Hepatocyte (in vitro differentiated cells): ENCODE measurements around the gene AFAP1. TPM values are rescaled to one million over a fixed set of nuclear protein-coding genes. Genes with fewer than 3 reads are reported as not detected.

Experiments
- DNase-seq: peaks from one replicate; pipeline ENCODE4 v3.0.0-alpha.2; 2016; ENCODE audit warnings: low spot score
- H2AFZ ChIP-seq: fragments of 200-600 bp; sonication (generic); 2 replicates; pipeline ENCODE4 v1.6.0; 2016; ENCODE audit warnings: antibody characterized with exemption, mild to moderate bottlenecking
- H3K27ac ChIP-seq: fragments of 200-600 bp; sonication (generic); 2 replicates; pipeline ENCODE4 v1.5.1; 2016; ENCODE audit warnings: mild to moderate bottlenecking
- H3K27me3 ChIP-seq: fragments of 200-600 bp; sonication (generic); 2 replicates; pipeline ENCODE4 v1.6.1; 2016
- H3K36me3 ChIP-seq: fragments of 200-600 bp; sonication (generic); replicated peaks from 2 replicates; pipeline ENCODE4 v1.5.1; 2016; ENCODE audit warnings: low read depth; ENCODE audit not compliant: insufficient read depth
- H3K4me1 ChIP-seq: fragments of 200-600 bp; sonication (generic); 2 replicates; pipeline ENCODE4 v1.5.1; 2016; ENCODE audit warnings: mild to moderate bottlenecking, moderate library complexity; ENCODE audit not compliant: insufficient read depth
- H3K4me2 ChIP-seq: fragments of 200-600 bp; sonication (generic); 2 replicates; pipeline ENCODE4 v1.6.0; 2016
- H3K4me3 ChIP-seq: fragments of 200-600 bp; sonication (generic); 2 replicates; pipeline ENCODE4 v1.5.1; 2016; ENCODE audit warnings: mild to moderate bottlenecking
- H3K79me2 ChIP-seq: fragments of 200-600 bp; sonication (generic); 2 replicates; pipeline ENCODE4 v1.6.0; 2017; ENCODE audit warnings: mild to moderate bottlenecking
- H3K9me2 ChIP-seq: fragments of 200-600 bp; sonication (generic); replicated peaks from 2 replicates; pipeline ENCODE4 v1.6.0; 2017; ENCODE audit warnings: mild to moderate bottlenecking; ENCODE audit not compliant: insufficient read depth
- H3K9me3 ChIP-seq: fragments of 200-600 bp; sonication (generic); 2 replicates; pipeline ENCODE4 v1.5.1; 2016; ENCODE audit warnings: low read depth, mild to moderate bottlenecking
- H4K20me1 ChIP-seq: fragments of 200-600 bp; sonication (generic); 2 replicates; pipeline ENCODE4 v1.6.0; 2016; ENCODE audit warnings: mild to moderate bottlenecking; ENCODE audit not compliant: insufficient read depth, poor library complexity, severe bottlenecking
- EZH2 ChIP-seq: fragments of 200-600 bp; sonication (generic); IDR thresholded peaks from 2 replicates; pipeline ENCODE4 v1.6.1; 2016; ENCODE audit warnings: antibody characterized with exemption, mild to moderate bottlenecking, borderline replicate concordance
- EZH2phosphoT487 ChIP-seq: fragments of 200-600 bp; sonication (generic); IDR thresholded peaks from one replicate; pipeline ENCODE4 v1.6.1; 2018; ENCODE audit warnings: antibody characterized with exemption, mild to moderate bottlenecking, low read depth, moderate library complexity; ENCODE audit not compliant: unreplicated experiment, severe bottlenecking
- WGBS: methylation state at CpG from one replicate; pipeline ENCODE4 v1.1.6; 2016; ENCODE audit warnings: low lambda C conversion rate; ENCODE audit errors: missing lambda C conversion rate; 5-methylcytosine and 5-hydroxymethylcytosine counted together
- polyA plus RNA-seq: library from polyadenylated mRNA; unstranded; fragments of >200 nt; fragmentation: Nextera tagmentation; extraction: Ambion mirVana; gene quantifications from 2 replicates; pipeline ENCODE4 v1.2.1, GENCODE V29; 2016
- total RNA-seq: library from RNA; depleted of rRNA; stranded (reverse); fragments of >200 nt; gene quantifications from 2 replicates; pipeline ENCODE4 v1.2.3, GENCODE V29; 2014
- TF ChIP-seq, protein P1 (sequence below): fragments of 200-600 bp; sonication (generic); IDR thresholded peaks from 2 replicates; pipeline ENCODE4 v1.5.1; 2016; ENCODE audit warnings: antibody characterized with exemption, mild to moderate bottlenecking; ENCODE audit not compliant: poor library complexity

AFAP1 gene
- total and polyA plus RNA-seq, 2 experiments from 2014 or later, result 9.3 to 16.2 TPM

DNA sequence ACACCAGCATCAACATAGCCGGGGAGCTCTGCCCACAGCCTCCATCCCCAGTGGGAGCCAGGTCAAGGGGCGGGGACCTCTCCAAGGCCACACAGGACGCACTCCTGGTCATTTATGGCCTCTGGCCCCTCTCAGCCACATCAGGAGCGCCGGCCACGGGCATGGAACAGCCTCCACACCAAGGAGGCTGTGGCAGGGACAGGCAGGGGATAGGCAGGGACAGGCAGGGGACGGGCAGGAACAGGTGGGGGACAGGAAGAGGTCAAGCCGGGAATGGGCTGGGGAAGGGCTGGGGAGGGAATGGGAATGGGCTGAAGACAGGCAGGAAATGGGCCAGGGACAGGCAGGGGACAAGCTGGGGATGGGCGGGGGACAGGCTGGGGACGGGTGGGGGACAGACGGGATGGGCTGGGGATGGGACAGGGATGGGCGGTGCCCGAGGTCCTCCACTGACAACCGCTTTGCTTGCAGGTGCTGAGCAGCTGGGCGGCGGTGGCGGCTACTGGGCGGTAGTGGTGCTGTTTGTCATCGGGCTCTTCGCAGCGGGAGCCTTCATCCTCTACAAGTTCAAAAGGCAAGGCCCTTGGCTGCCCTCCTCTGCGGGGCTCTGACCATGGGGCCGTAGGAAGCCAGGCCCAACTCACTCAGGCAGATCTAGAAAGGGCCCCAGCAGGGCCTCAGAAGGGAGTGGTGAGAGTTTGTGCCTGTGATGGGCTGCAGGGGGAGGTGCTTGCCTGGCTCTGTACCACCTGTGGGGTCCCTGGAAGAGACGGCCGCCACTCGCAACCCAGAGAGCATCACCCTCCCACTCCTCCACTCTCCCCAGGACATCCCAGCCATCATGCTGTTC is 205.6 kb downstream of the AFAP1 start:
- DNase-seq, result no peak
- H2AFZ ChIP-seq, result no peak overlapping the region
- H3K27me3 ChIP-seq, result no peaks in the 10 kb centered on the region
- no peak overlapping the region for H3K27ac ChIP-seq
- H3K9me3 ChIP-seq, result no peaks in the 10 kb centered on the region
- H3K4me3 ChIP-seq, result no peak overlapping the region
- no peaks in the 10 kb centered on the region for H4K20me1 ChIP-seq
- H3K4me2 ChIP-seq, result no peak overlapping the region
- no peaks in the 10 kb centered on the region for H3K4me1 ChIP-seq
- 85% methylated on average over 11 of the region's 26 CpGs for WGBS
- no peaks in the 10 kb centered on the region for H3K9me2 ChIP-seq
- no peaks in the 10 kb centered on the region for H3K36me3 ChIP-seq
- no peak for TF ChIP-seq EZH2
- TF ChIP-seq EZH2phosphoT487, result no peak
- TF ChIP-seq, protein P1, sequence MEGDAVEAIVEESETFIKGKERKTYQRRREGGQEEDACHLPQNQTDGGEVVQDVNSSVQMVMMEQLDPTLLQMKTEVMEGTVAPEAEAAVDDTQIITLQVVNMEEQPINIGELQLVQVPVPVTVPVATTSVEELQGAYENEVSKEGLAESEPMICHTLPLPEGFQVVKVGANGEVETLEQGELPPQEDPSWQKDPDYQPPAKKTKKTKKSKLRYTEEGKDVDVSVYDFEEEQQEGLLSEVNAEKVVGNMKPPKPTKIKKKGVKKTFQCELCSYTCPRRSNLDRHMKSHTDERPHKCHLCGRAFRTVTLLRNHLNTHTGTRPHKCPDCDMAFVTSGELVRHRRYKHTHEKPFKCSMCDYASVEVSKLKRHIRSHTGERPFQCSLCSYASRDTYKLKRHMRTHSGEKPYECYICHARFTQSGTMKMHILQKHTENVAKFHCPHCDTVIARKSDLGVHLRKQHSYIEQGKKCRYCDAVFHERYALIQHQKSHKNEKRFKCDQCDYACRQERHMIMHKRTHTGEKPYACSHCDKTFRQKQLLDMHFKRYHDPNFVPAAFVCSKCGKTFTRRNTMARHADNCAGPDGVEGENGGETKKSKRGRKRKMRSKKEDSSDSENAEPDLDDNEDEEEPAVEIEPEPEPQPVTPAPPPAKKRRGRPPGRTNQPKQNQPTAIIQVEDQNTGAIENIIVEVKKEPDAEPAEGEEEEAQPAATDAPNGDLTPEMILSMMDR, result no peak
- no peaks in the 10 kb centered on the region for H3K79me2 ChIP-seq

DNA sequence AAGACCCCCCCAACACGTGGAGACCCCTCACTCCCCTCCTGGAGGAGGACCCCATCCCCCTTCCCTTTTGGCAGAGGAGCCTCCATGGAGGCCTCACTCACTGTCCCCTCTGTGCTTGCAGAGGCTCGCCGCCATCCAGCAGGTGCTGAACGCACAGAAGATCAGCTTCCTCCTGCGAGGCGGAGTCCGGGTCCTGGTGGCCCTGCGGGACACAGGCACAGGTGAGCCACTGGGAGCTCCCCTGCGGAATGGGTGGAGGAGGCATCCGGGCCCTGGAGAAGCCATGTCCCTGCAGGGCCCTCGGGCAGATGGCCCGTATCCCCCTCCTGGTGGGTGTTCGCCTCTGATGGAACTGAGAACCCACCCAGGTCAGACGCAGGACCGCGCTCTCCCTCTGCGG is 206.5 kb downstream of the AFAP1 start:
- Histone ChIP-seq H3K9me2 (no peaks in the 10 kb centered on the region), H3K4me3 (no peak overlapping the region), H3K27me3 (no peaks in the 10 kb centered on the region), H3K79me2 (no peaks in the 10 kb centered on the region), H3K9me3 (no peaks in the 10 kb centered on the region), H3K4me1 (no peaks in the 10 kb centered on the region), H3K27ac (no peak overlapping the region), H3K36me3 (no peaks in the 10 kb centered on the region), H4K20me1 (no peaks in the 10 kb centered on the region), H2AFZ (no peak overlapping the region), H3K4me2 (no peak overlapping the region)
- TF ChIP-seq, protein P1, result no peak
- TF ChIP-seq EZH2 (no peak), EZH2phosphoT487 (no peak)
- DNase-seq, result no peak
- 86% methylated on average over 16 of the region's 17 CpGs for WGBS

DNA sequence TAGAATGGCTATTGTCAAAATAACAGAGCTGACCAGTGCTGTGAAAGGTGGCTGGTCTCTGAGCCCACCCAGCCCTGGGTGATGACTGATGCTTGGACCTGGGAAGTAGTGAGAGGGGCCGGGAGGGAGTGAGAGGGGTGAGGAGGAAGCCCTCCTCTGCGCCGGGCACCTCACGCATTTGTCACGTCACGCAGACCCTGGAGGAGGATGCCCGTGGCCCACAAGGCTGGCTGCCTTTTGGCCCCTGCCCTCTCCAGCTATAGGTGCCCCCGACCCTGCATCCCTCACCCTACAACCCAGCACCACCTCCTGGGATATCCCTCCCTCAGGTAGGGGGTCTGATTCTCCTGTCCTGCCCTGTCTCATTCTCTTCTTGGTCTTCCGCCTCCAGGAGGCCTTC is 207.4 kb downstream of the AFAP1 start:
- no peaks in the 10 kb centered on the region for H4K20me1 ChIP-seq
- no peak for DNase-seq
- WGBS, result 92% methylated on average over 9 of the region's 9 CpGs

More for the DNA sequence above, 207.4 kb downstream of the AFAP1 start:
- no peak overlapping the region for H3K4me3 ChIP-seq
- no peak overlapping the region for H3K27ac ChIP-seq
- H3K36me3 ChIP-seq, result no peaks in the 10 kb centered on the region
- no peak overlapping the region for H2AFZ ChIP-seq
- no peaks in the 10 kb centered on the region for H3K4me1 ChIP-seq
- TF ChIP-seq, protein P1, result no peak
- no peak for TF ChIP-seq EZH2
- no peak for TF ChIP-seq EZH2phosphoT487
- no peaks in the 10 kb centered on the region for H3K9me2 ChIP-seq
- H3K4me2 ChIP-seq, result no peak overlapping the region
- no peaks in the 10 kb centered on the region for H3K9me3 ChIP-seq
- no peaks in the 10 kb centered on the region for H3K79me2 ChIP-seq
- no peaks in the 10 kb centered on the region for H3K27me3 ChIP-seq
